ENCODE data around the gene THADA.

THADA gene

DNA sequence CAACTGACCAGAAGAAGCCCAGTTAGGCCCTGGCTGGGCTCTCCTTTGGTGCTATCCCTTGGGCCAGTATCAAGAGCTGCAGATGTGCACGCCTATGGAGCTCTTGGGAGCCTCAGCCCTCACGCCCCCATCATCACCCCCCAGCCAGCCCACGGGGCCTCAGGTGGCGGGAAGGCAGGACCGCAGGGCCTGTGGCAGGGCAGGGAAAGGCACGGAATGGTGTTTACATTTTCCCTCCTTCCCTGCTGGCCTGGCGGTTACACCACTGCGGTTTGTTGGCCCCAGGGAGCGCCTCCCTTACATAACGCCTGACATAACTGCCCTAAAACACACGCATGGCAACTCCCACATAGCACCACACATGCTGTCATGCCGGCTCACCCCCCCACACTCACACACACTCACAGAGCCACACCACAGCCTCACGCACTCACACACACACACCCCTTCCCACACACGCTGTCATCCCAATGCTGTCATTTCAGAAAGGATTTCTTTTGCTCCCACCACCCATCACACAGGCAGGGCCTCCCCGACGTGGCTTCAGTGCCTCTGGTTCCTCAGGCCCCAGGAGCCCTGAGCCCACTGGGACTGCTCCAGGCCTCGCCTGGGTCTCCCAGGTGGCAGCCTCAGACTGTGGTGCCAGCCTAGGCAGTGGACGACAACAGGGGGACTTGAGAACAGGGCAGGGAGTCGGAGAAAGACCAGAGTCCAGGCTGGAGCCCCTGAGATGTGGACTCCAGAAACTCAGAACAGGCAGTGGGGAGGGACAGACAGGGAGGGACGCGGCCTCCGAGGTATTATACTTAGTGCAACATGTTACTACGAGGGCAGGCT lies 385.2 kb downstream of the THADA start:
- no peak for DNase-seq (ENCODE audit: extremely low spot score)
- ChIA-PET CTCF (no interaction called here), POLR2A (interaction anchor here (1.9 kb wide), 1 partner anchor 7 kb away, joined by 5 read pairs; no protein-coding TSS in a partner anchor)
- TF ChIP-seq LEF1 (IDR thresholded peaks at IDR 0.05; ENCODE audit: borderline replicate concordance) (no peak), L3MBTL2 (conservative IDR thresholded peaks at IDR 0.05) (no peak), FOXA1 (IDR thresholded peaks at IDR 0.05) (no peak), BHLHE40 (IDR thresholded peaks at IDR 0.05; ENCODE audit: borderline replicate concordance) (no peak), CTBP1 (IDR thresholded peaks at IDR 0.05; ENCODE audit: borderline replicate concordance) (no peak), NFRKB (IDR thresholded peaks at IDR 0.05) (no peak), HDGF (IDR thresholded peaks at IDR 0.05; ENCODE audit: borderline replicate concordance) (no peak), SUZ12 (IDR thresholded peaks at IDR 0.05) (no peak), FOXK2 (IDR thresholded peaks at IDR 0.05) (no peak), ARNT (IDR thresholded peaks at IDR 0.05) (no peak), FOXM1 (IDR thresholded peaks at IDR 0.05; ENCODE audit: borderline replicate concordance) (no peak), SP1 (IDR thresholded peaks at IDR 0.05) (no peak), ZNF384 (IDR thresholded peaks at IDR 0.05) (no peak), TARDBP (IDR thresholded peaks at IDR 0.05) (no peak), ELF4 (IDR thresholded peaks at IDR 0.05) (no peak)
- TF ChIP-seq, protein P1, sequence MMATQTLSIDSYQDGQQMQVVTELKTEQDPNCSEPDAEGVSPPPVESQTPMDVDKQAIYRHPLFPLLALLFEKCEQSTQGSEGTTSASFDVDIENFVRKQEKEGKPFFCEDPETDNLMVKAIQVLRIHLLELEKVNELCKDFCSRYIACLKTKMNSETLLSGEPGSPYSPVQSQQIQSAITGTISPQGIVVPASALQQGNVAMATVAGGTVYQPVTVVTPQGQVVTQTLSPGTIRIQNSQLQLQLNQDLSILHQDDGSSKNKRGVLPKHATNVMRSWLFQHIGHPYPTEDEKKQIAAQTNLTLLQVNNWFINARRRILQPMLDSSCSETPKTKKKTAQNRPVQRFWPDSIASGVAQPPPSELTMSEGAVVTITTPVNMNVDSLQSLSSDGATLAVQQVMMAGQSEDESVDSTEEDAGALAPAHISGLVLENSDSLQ (IDR thresholded peaks at IDR 0.05), result no peak

DNA sequence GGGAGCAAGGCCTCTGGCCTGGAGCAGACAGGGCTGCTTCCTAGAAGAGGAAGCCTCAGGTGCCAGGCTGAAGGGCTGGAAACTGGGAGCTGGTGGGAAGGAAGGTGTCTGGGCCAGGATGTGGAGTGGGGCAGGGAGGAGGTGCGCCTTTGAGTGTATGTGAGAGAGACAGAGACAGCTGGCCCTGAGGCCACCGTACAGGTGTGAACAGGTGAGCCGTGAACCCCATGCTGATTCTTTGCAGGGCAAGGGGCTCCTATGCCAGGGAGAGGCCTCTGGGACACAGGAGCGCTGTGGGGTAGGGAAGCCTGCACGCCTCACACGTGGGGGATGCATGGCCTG lies 385.7 kb downstream of the THADA start:
- TF ChIP-seq ARNT (IDR thresholded peaks at IDR 0.05), result no peak
- TF ChIP-seq FOXK2 (IDR thresholded peaks at IDR 0.05), result no peak
- TF ChIP-seq SUZ12 (IDR thresholded peaks at IDR 0.05), result no peak
- no peak for TF ChIP-seq ELF4 (IDR thresholded peaks at IDR 0.05)
- TF ChIP-seq, protein P1 (IDR thresholded peaks at IDR 0.05), result no peak
- no peak for TF ChIP-seq BHLHE40 (IDR thresholded peaks at IDR 0.05; ENCODE audit: borderline replicate concordance)
- no peak for TF ChIP-seq TARDBP (IDR thresholded peaks at IDR 0.05)
- no peak for TF ChIP-seq SP1 (IDR thresholded peaks at IDR 0.05)
- no peak for TF ChIP-seq FOXA1 (IDR thresholded peaks at IDR 0.05)
- TF ChIP-seq CTBP1 (IDR thresholded peaks at IDR 0.05; ENCODE audit: borderline replicate concordance), result no peak
- no peak for TF ChIP-seq NFRKB (IDR thresholded peaks at IDR 0.05)
- TF ChIP-seq LEF1 (IDR thresholded peaks at IDR 0.05; ENCODE audit: borderline replicate concordance), result no peak
- TF ChIP-seq HDGF (IDR thresholded peaks at IDR 0.05; ENCODE audit: borderline replicate concordance), result no peak
- no peak for TF ChIP-seq FOXM1 (IDR thresholded peaks at IDR 0.05; ENCODE audit: borderline replicate concordance)
- no peak for DNase-seq (ENCODE audit: extremely low spot score)
- POLR2A ChIA-PET, result interaction anchor here (1.9 kb wide), 1 partner anchor 8 kb away, joined by 5 read pairs; no protein-coding TSS in a partner anchor
- CTCF ChIA-PET, result no interaction called here

DNA sequence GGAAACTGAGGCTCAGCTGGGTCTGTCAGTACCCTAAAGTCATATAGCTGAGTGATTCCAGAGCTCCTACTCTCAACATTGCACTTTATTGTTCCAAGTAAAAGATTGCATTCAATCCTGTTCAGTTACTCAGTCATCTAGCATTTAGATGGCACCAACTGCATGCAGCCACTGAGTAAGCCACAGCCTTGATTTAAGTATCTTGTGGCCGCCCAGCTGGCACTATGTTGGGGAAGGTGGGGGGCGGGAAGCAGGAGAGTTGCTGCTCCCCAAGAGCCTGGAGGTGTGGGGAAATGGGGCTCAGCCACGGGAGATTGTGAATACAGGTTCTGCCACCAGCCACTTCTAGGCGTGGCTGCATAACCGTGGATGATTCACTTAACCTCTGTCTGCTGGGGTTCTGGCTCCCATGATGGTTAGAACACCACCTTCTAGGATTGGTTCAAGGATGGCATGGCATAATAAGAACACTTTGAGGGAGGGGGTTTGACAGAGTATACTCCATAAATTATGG lies 386.6 kb downstream of the THADA start:
- DNase-seq (ENCODE audit: extremely low spot score), result no peak
- POLR2A ChIA-PET, result interaction anchor here (1.9 kb wide), 1 partner anchor 9 kb away, joined by 5 read pairs; no protein-coding TSS in a partner anchor
- CTCF ChIA-PET, result no interaction called here
- TF ChIP-seq BHLHE40 (IDR thresholded peaks at IDR 0.05; ENCODE audit: borderline replicate concordance) (no peak), ARNT (IDR thresholded peaks at IDR 0.05) (no peak), TARDBP (IDR thresholded peaks at IDR 0.05) (no peak)

DNA sequence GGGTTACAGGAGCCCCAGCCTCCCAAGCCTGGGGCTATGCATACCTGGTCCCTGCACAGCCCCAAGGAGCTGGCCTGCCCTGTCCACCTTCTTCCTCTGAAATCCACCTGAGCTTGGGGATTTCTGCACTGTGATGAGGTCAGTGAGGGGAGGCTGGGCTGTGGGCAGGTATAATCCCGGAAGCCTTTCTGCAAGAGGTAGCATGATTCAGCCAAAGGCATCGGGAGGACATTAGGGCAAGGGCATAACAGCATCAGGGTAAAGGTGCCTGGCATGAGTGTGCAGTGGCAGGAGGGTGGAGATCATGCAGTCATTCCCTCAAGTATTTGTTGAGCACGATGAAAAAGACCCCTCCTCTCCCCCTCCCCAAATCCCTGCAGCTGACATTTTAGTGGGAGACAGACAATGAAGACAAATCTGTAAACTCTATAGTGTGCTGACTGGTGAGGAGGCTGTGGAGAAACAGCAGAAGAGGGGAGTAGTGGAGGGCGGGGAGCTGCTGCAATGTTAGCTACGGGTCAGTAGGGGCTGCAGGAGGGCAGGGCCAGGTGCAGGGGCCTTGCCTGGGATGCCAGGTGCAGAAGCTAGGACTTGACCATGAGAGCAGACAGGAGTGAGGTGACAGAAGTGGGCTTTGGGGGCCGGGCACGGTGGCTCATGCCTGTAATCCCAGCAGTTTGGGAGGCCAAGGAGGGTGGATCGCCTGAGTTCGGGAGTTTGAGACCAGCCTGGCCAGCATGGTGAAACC lies 388.1 kb downstream of the THADA start:
- ChIA-PET CTCF (interaction anchor here (0.5 kb wide), 1 partner anchor 17 kb away, joined by 3 read pairs; no protein-coding TSS in a partner anchor), POLR2A (interaction anchor here (1.6 kb wide), 1 partner anchor 14 kb away, joined by 4 read pairs; no protein-coding TSS in a partner anchor)
- no peak for DNase-seq (ENCODE audit: extremely low spot score)
- no peak for TF ChIP-seq SUZ12 (IDR thresholded peaks at IDR 0.05)
- no peak for TF ChIP-seq FOXM1 (IDR thresholded peaks at IDR 0.05; ENCODE audit: borderline replicate concordance)
- TF ChIP-seq FOXK2 (IDR thresholded peaks at IDR 0.05), result no peak
- TF ChIP-seq NFRKB (IDR thresholded peaks at IDR 0.05), result no peak
- TF ChIP-seq, protein P1 (IDR thresholded peaks at IDR 0.05), result no peak
- no peak for TF ChIP-seq BHLHE40 (IDR thresholded peaks at IDR 0.05; ENCODE audit: borderline replicate concordance)
- no peak for TF ChIP-seq ZNF384 (IDR thresholded peaks at IDR 0.05)
- TF ChIP-seq CTBP1 (IDR thresholded peaks at IDR 0.05; ENCODE audit: borderline replicate concordance), result no peak
- TF ChIP-seq TARDBP (IDR thresholded peaks at IDR 0.05), result no peak
- TF ChIP-seq FOXA1 (IDR thresholded peaks at IDR 0.05), result no peak
- no peak for TF ChIP-seq SP1 (IDR thresholded peaks at IDR 0.05)
- TF ChIP-seq L3MBTL2 (conservative IDR thresholded peaks at IDR 0.05), result no peak
- no peak for TF ChIP-seq LEF1 (IDR thresholded peaks at IDR 0.05; ENCODE audit: borderline replicate concordance)
- no peak for TF ChIP-seq ELF4 (IDR thresholded peaks at IDR 0.05)
- no peak for TF ChIP-seq HDGF (IDR thresholded peaks at IDR 0.05; ENCODE audit: borderline replicate concordance)
- TF ChIP-seq ARNT (IDR thresholded peaks at IDR 0.05), result no peak

DNA sequence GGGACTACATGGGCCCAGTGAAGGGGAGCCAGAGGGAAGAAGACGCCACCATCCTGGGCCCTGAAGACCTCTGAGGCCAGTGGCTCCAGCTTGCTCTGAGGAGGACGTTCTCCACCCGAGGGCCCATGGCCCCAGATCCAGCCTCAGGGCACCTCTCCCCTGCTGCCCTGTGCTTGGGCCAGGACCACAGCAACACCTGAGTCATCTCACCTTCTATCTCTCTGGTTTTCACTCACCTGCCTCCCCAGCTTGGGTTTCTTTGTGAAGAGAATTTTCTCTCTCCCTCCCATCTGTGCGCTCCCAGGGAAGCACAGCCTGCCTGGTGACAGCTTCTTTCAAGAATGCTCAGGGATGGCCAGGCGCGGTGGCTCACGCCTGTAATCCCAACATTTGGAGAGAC lies 389.2 kb downstream of the THADA start:
- TF ChIP-seq ZNF384 (IDR thresholded peaks at IDR 0.05), result no peak
- TF ChIP-seq FOXK2 (IDR thresholded peaks at IDR 0.05), result no peak
- TF ChIP-seq, protein P1 (IDR thresholded peaks at IDR 0.05), result no peak
- TF ChIP-seq SUZ12 (IDR thresholded peaks at IDR 0.05), result no peak
- no peak for TF ChIP-seq SP1 (IDR thresholded peaks at IDR 0.05)
- DNase-seq (ENCODE audit: extremely low spot score), result no peak
- POLR2A ChIA-PET, result interaction anchor here (1.6 kb wide), 1 partner anchor 15 kb away, joined by 4 read pairs; no protein-coding TSS in a partner anchor
- CTCF ChIA-PET, result no interaction called here
